Vagina (tissue), 2 donors: ENCODE results near the gene SCNN1G. TPM values are rescaled to one million over a fixed set of nuclear protein-coding genes. Genes with fewer than 3 reads are reported as not detected.

Experiments used
- DNase-seq, 2 donors: peaks; one replicate each; pipeline ENCODE4 v3.0.0-alpha.2; 2017; ENCODE audit errors: extremely low spot score in 2 of 2
- H3K27ac ChIP-seq: fragments of 200-600 bp; sonication (generic); one replicate; pipeline ENCODE4 v1.5.1; 2019
- H3K27me3 ChIP-seq: fragments of 200-600 bp; sonication (generic); one replicate; pipeline ENCODE4 v1.5.1; 2019
- H3K36me3 ChIP-seq, 2 donors: fragments of 200-600 bp; sonication (generic); one replicate each; pipeline ENCODE4 v1.5.1; 2017 to 2019
- H3K4me1 ChIP-seq: fragments of 200-600 bp; sonication (generic); one replicate; pipeline ENCODE4 v1.5.1; 2019
- H3K4me3 ChIP-seq, 2 donors: fragments of 200-600 bp; sonication (generic); 1 replicate in 1 of 2; 2 replicates in 1 of 2; pipeline ENCODE4 v1.5.1; 2016 to 2019
- H3K9me3 ChIP-seq: fragments of 200-600 bp; sonication (generic); one replicate; pipeline ENCODE4 v1.5.1; 2019
- POLR2A ChIP-seq, 2 donors: fragments of 450-650 bp; IDR thresholded peaks; one replicate each; pipeline ENCODE4 v1.6.1; 2017; ENCODE audit warnings: antibody characterized with exemption in 2 of 2, mild to moderate bottlenecking in 2 of 2, moderate library complexity in 2 of 2
- POLR2AphosphoS5 ChIP-seq, 2 donors: sonication (generic); formaldehyde crosslinking; IDR thresholded peaks; one replicate each; pipeline ENCODE4 v1.9.0; 2017; ENCODE audit warnings: antibody characterized with exemption in 2 of 2, mild to moderate bottlenecking in 2 of 2, low read depth in 1 of 2; ENCODE audit not compliant: insufficient read depth in 1 of 2
- intact Hi-C: fragments of 100-400 bp; cut with DNase I; formaldehyde crosslinking; loops from one replicate; pipeline ENCODE4 v1.15.1; 2023
- total RNA-seq: library from RNA; depleted of rRNA; stranded (reverse); fragments of >200 nt; gene quantifications from one replicate; pipeline ENCODE4 v1.2.3, GENCODE V29; 2016
- TF ChIP-seq, protein P1 (sequence below), 3 experiments: fragments of 450-650 bp in 2 of 3; fragments of 200-600 bp in 1 of 3; sonication (generic) in 1 of 3; IDR thresholded peaks; one replicate each; pipeline ENCODE4 v1.5.1; 2017 to 2019; ENCODE audit warnings: antibody characterized with exemption in 3 of 3, mild to moderate bottlenecking in 2 of 3, moderate library complexity in 2 of 3

SCNN1G gene
- total RNA-seq, 1 donor from 2014 or later = 26.5 TPM

DNA sequence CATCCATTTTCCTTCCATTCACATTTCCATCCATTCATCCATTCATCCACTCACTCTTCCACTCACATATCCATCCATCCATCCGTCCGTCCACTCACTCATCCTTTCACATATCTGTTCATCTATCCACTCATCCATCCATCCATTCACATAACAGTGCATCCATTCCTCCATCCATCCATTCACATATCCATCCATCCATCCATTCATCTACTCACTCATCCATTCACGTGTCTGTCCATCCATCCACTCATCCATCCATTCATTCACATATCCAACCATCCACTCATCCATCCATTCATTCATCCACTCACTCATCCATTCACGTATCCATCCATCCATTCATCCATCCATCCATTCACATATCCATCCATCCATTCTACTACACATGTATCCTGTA is 42.6 kb downstream of the SCNN1G start:
- intact Hi-C loops = no loop called here

GRCh38 chr16:23225634-23226033 is 43.1 kb downstream of the SCNN1G start:
- no peaks in the 10 kb centered on the region for H3K27me3 ChIP-seq
- intact Hi-C loops = no loop called here
- no peak overlapping the region for H3K4me3 ChIP-seq
- no peak for DNase-seq
- H3K4me1 ChIP-seq = no peaks in the 10 kb centered on the region
- TF ChIP-seq POLR2AphosphoS5 (IDR thresholded peaks at IDR 0.05; ENCODE audit: insufficient read depth in 1 of 2, low read depth in 1 of 2) = no peak
- TF ChIP-seq, protein P1, sequence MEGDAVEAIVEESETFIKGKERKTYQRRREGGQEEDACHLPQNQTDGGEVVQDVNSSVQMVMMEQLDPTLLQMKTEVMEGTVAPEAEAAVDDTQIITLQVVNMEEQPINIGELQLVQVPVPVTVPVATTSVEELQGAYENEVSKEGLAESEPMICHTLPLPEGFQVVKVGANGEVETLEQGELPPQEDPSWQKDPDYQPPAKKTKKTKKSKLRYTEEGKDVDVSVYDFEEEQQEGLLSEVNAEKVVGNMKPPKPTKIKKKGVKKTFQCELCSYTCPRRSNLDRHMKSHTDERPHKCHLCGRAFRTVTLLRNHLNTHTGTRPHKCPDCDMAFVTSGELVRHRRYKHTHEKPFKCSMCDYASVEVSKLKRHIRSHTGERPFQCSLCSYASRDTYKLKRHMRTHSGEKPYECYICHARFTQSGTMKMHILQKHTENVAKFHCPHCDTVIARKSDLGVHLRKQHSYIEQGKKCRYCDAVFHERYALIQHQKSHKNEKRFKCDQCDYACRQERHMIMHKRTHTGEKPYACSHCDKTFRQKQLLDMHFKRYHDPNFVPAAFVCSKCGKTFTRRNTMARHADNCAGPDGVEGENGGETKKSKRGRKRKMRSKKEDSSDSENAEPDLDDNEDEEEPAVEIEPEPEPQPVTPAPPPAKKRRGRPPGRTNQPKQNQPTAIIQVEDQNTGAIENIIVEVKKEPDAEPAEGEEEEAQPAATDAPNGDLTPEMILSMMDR (IDR thresholded peaks at IDR 0.05) = no peak
- TF ChIP-seq POLR2A (IDR thresholded peaks at IDR 0.05) = no peak
- no peaks in the 10 kb centered on the region for H3K9me3 ChIP-seq
- no peak overlapping the region for H3K27ac ChIP-seq
- no peaks in the 10 kb centered on the region for H3K36me3 ChIP-seq

More for the DNA sequence above, 42.6 kb downstream of the SCNN1G start:
- TF ChIP-seq POLR2A (IDR thresholded peaks at IDR 0.05) (no peak), POLR2AphosphoS5 (IDR thresholded peaks at IDR 0.05; ENCODE audit: insufficient read depth in 1 of 2, low read depth in 1 of 2) (no peak)
- TF ChIP-seq, protein P1 (IDR thresholded peaks at IDR 0.05) = no peak
- no peak overlapping the region for H3K4me3 ChIP-seq
- no peak for DNase-seq
- H3K27me3 ChIP-seq = no peaks in the 10 kb centered on the region
- H3K27ac ChIP-seq = no peak overlapping the region
- H3K4me1 ChIP-seq = no peaks in the 10 kb centered on the region
- H3K9me3 ChIP-seq = no peaks in the 10 kb centered on the region
- H3K36me3 ChIP-seq = no peaks in the 10 kb centered on the region

DNA sequence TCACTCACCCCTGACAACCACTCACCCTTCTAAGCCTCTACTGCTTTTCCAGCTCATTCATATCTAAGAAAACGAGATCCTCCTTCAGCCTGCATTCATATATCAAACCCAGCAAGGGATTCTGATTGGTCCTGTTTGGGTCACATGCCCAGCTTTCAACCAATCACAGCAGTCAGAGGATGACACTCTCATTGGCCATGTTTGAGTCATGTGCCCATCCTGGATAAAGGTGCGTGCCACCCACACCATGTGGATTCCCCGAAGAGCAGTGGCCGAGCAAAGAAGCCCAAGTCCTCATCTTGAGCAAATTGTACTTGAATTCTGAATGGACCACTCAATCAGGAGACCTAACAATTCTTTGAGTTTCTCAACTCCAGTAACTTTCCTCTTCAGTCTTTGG is 45.0 kb downstream of the SCNN1G start:
- TF ChIP-seq, protein P1 (IDR thresholded peaks at IDR 0.05) = no peak
- TF ChIP-seq POLR2AphosphoS5 (IDR thresholded peaks at IDR 0.05; ENCODE audit: insufficient read depth in 1 of 2, low read depth in 1 of 2) = no peak
- no peak for TF ChIP-seq POLR2A (IDR thresholded peaks at IDR 0.05)
- intact Hi-C loops = no loop called here
- no peak for DNase-seq

GRCh38 chr16:23229714-23230113 is 47.2 kb downstream of the SCNN1G start:
- Histone ChIP-seq H3K27me3 (no peaks in the 10 kb centered on the region), H3K27ac (no peak overlapping the region), H3K36me3 (no peaks in the 10 kb centered on the region), H3K9me3 (no peaks in the 10 kb centered on the region), H3K4me1 (no peaks in the 10 kb centered on the region), H3K4me3 (no peak overlapping the region)
- TF ChIP-seq POLR2A (IDR thresholded peaks at IDR 0.05) = no peak
- TF ChIP-seq, protein P1 (IDR thresholded peaks at IDR 0.05) = no peak
- no peak for DNase-seq
- intact Hi-C loops = no loop called here

More for the DNA sequence above, 45.0 kb downstream of the SCNN1G start:
- Histone ChIP-seq H3K4me1 (no peaks in the 10 kb centered on the region), H3K27me3 (no peaks in the 10 kb centered on the region), H3K9me3 (no peaks in the 10 kb centered on the region), H3K36me3 (no peaks in the 10 kb centered on the region), H3K4me3 (no peak overlapping the region), H3K27ac (no peak overlapping the region)

- DNase-seq = no peak
- H3K4me3 ChIP-seq = no peak overlapping the region
- TF ChIP-seq POLR2AphosphoS5 (IDR thresholded peaks at IDR 0.05; ENCODE audit: insufficient read depth in 1 of 2, low read depth in 1 of 2) (no peak), POLR2A (IDR thresholded peaks at IDR 0.05) (no peak)
- TF ChIP-seq, protein P1 (IDR thresholded peaks at IDR 0.05) = no peak
- H3K4me1 ChIP-seq = no peaks in the 10 kb centered on the region
- intact Hi-C loops = no loop called here
- H3K36me3 ChIP-seq = no peaks in the 10 kb centered on the region
- no peak overlapping the region for H3K27ac ChIP-seq
- H3K27me3 ChIP-seq = no peaks in the 10 kb centered on the region
- H3K9me3 ChIP-seq = no peaks in the 10 kb centered on the region
Observed at GRCh38 chr16:23232806-23233205, 50.3 kb downstream of the SCNN1G start.
